Measurements from ENCODE around the gene DNAJC18.
"Not testable (repeated sequence)": the region's sequence is repeated elsewhere in the genome, so short reads cannot be mapped to it uniquely, and the experiment has no call there.

DNAJC18 gene

DNA sequence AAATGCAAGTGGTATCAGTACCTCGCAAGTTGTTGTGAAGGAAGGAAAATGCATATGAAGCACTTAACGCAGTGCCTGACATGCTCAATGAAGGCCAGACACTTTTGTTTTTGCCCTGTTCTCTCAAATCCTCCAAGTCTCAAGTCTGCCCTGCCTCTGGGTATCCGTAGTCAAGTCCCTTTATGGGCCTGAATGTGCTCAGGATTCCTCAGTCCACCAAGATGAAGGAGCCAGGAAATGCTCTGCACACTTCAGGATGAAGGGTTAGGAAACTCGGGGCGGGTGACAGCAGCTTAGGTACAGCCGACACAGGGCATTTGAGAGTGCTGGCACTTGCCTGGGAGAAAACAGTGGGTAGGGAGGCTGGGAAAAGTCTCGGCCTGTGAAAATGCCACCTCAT, 21.9 kb upstream of the DNAJC18 start:
- DNase-seq (ENCODE audit: low spot score): no peak

GRCh38 chr5:139460455-139460854, 21.1 kb upstream of the DNAJC18 start:
- no peak for DNase-seq (ENCODE audit: low spot score)

DNA sequence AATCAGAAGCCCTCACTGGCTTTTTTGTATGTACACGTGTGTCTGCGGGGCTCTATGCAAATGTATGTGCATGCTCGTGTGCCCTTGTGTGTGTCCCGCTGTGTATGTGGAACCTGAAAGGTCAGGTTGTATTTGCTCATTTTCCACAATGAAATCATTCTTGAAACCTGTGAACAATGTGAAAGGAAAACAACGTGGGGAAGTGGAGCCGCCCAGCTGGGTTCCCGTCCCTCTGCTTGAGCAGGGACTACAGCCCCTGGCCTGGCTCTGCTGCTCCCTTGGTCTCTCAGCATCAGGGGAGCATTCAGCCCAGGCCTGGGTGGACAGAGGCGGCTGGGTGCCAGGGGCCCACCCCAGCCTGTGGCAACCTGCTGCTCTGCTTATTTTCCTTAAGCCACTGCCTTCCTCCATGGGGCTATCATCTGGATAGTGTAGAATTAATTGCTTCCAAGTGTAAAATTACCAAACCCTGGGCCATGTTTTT, 20.2 kb upstream of the DNAJC18 start:
- peak; percentile 42 for DNase-seq (ENCODE audit: low spot score)

- peak; percentile 91 for DNase-seq (ENCODE audit: low spot score)
Observed at GRCh38 chr5:139458580-139459407, 19.5 kb upstream of the DNAJC18 start.

DNA sequence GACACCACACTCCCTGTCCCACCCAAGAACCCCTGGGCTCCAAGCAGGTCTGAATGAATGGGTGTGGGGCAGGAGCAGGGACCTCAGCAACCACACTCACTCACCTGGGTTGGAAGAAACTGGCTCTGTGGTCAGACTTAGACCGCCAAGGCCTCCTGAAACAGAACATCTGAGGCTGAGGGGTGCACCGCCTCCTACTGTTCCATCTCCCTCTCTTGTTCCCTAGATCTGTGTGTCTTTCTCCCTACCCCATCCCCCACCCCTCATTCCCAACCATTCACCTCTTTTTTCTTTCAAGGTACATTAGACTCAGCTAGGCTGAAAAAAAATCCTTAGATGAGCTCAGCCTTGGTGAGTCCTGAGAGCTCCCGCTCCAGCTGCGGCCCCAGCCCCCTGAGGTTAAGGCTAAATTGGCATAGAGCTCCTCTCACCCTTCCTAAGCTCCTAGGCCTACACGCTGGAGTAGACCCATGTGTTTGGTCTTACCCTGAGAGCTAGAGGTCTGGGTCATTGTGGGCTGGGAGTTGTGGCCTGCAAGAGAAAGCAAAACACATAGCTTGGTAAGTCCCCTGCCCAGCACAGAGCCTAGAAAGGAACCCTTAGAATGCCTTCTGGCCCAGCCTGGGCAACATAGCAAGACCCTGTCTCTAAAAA, 18.5 kb upstream of the DNAJC18 start:
- DNase-seq (ENCODE audit: low spot score): no peak

DNA sequence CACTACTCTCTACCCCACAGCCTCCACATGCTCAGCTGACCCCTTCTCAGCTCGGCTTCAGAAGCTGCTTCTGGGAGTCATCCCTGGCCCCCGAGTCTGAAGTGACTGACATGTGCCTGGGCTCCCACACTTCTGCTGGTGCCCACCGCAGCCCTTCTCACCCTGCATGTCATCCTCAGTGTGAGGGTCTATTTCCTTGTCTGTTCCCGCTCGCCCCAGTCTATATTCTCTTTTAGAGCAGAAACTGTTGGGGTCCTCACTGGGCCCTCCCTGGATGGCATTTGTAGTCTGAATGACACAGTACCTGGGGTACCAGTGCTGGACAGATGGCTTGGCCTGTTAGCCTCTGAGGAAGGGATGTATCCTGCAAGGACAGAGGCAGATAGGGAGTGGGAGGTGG, 17.9 kb upstream of the DNAJC18 start:
- DNase-seq (ENCODE audit: low spot score): no peak

DNA sequence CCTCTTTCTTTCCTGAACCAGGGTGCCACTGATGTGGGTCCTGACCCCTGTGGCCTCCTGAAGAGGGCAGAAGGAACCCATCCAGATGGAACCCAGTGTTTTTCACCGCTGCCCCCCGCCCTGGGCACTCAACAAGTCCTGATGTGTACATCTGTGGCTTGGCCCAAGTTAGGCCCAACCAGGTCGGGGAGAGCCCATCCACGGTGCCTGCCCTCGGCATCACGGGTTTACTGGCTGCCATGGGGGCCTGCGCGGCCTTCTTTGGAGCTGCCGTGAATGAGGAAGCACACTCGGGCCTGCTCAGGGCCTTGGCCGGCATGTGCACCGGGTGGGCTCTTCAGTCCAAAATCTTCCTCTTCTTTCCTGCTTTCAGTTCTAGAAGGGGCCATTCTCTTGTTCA, 17.5 kb upstream of the DNAJC18 start:
- DNase-seq (ENCODE audit: low spot score): no peak

DNA sequence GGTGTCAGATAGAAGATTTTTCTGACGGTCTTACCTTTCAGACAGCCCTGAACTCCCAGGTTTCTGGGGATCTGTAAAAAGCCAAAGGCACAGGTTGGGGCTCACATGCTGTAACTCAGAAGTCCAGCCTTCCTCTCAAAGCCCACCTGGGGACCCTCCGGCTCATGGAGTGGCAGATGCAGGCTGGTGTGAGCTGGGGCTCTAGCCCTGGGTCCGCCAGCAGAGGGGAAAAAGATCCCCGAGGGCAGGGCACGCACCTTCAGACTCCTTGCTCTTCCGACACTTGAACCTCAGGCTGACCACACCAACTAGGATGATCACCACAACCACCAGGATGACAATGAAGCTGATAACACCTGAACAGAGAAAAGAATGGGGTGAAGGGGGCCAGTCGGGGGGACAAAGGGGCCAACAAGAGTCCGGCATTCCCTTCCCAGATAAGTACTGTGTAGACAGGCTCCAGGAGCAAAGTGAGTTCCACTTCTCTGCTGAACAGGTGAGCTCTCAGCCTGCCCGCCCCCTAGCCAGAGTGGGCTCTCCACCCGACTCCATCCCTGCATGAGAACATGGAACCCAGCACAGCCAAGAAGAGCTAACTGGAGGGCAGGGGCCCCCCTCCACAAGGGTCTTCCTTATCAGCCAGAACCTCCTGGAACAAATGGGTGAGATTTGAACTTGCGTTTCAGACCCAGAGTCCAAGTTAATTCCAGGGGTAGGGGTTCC, 15.4 kb upstream of the DNAJC18 start:
- DNase-seq (ENCODE audit: low spot score): no peak

DNA sequence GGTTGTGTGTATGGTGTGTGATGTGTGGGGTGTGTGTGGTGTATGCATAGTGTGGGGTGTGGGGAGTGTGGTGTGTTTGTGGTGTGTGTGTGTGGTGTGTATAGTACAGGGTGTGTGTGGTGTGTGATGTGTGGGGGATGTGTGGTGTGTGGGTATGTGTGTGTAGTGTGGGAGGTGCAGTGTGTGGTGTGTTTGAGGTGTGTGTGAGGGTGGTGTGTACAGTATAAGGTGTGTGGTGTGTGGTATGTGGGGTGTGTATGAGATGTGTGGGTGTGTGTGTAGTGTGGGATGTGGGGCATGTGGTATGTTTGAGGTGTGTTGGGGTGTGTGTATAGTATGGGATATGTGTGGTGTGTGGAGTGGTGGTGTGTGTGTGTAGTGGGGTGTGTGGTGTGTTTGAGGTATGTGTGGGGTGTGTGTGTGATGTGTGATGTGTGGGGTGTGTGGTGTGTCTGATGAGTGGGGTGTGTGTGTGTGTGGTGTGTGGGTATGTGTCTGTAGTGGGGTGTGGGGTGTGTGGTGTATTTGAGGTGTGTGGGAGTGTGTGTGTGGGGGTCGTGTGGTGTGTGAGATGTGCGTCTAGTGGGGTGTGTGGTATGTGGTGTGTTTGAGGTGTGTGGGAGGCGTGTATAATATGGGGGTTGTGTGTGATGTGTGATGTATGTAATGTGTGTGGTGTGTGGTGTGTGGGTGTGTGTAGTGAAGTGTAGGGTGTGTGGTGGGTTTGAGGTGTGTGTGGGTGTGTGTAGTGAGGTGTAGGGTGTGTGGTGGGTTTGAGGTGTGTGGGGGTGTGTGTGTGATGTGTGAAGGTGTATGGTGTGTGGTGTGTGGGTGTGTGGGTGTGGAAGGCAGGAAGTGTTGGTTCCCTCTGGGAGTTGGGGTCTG, 14.6 kb upstream of the DNAJC18 start:
- DNase-seq (ENCODE audit: low spot score): no peak

GRCh38 chr5:139451878-139452660, 12.7 kb upstream of the DNAJC18 start:
- no peak for DNase-seq (ENCODE audit: low spot score)

- no peak for DNase-seq (ENCODE audit: low spot score)
Observed at GRCh38 chr5:139451176-139451575, 11.9 kb upstream of the DNAJC18 start.

DNA sequence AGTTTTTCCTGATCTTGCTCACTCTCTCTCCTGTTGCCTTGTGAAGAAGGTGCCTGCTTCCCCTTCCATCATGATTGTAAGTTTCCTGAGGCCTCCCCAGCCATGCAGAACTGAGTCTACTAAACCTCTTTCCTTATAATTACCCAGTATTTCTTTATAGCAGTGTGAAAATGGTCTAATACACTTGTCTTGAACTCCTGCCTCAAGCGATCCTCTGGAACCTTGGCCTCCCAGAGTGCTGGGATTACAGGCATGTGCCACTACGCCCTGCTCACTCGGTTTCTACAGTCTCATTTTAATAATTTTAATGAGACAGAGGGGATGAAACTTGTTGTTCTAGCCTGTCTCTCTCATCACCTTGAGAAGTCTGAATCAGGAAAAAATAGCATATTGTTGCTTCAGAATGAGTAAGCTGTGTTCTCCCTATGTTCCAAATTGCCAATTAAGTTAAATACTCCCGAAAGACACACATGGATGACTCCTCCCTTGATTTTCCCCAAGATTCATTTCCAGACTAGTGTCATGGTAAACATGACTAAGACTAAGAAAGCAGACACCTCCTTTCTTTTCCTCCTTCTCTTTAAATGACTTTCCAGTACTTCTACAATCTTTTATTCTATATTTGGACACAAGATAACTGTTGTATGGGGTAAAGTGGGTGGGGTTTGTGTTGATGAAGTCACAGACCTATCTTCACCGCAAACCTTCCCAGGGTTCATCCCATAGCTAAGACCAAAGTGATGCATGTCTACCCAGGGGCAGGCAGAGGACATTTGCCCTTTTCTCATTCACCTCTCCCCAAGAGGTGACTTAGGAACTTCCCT, 7.8 kb upstream of the DNAJC18 start:
- no peak for DNase-seq (ENCODE audit: low spot score)

DNA sequence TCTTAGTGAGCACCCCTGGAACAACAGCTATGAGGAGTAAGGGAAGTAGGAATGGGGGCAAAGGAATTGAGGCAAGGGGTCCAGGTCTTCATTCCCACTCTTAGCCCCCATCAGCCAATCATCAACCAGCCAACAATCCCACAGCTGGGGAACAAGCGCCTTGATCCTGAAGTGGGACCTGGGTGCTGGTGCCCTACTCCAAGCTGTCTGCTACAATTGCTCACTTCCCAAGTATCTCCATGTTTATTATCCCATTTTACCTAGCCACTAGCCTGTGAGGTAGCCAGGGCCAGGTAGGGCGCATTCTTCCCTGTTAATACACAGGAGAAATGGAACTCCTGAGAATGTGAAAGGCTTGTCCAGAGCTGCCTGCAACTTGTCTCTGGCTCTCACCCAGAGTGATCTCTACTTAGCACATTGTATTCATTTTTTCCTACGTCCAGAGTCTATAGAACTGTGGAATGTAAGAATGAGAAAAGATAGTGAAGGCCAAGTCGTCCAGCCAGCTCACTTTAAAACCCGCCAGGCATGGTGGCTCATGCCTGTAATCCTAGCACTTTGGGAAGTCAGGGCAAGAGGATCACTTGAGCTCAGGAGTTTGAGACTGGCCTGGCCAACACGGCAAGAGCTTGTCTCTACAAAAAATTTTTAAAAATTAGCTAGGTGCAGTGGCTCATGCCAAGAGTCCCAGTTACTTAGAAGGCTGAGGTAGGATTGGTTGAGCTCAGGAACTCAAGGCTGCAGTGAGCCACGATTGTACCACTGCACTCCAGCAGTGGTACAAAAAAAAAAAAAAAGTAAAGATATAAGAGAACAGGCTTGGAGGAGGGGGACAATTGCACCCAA, 6.2 kb upstream of the DNAJC18 start:
- DNase-seq (ENCODE audit: low spot score): no peak

DNA sequence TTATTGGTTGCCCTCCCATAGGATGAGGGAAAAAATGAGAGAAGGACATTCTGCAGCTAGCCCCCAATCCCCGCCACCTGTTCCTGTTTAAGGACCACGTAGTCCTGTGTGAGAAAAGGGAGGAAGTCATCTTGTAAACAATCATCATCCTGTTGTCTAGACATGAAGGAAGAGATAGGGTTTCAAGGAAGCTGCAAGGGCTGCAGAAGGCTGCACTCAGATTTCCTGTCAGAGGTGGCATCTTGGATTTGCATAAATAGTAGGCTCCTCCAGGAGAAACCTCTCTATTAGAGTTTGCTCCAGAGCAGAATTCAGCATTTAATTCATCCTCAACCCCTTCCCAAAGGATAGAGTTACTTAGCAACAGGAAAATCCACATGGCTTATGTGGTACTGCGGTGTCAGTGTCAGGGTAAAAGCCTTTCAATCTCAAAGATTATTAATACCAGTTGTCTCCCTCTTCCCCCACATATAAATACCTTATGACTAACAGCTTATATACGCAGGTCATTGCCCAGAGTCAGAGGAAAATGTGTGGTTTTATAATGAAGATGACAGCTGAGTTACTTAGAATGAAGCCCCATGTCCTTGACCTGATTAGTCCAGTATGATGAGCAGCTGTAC, 4.6 kb upstream of the DNAJC18 start:
- DNase-seq (ENCODE audit: low spot score): peak; percentile 94

DNA sequence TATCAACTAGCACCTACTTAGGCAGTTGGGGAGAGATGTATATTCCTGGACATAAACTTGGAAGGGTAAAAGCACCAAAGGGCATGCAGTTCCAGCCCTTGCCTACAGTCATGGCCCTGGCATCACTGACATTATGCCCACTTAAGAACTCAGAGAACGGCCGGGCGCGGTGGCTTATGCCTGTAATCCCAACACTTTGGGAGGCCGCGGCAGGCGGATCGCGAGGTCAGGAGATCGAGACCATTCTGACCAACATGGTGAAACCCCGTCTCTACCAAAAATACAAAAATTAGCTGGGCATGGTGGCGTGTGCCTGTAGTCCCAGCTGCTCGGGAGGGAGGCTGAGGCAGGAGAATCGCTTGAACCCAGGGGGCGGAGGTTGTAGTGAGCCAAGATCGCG, 1.1 kb upstream of the DNAJC18 start:
- DNase-seq (ENCODE audit: low spot score): not testable (repeated sequence)

DNA sequence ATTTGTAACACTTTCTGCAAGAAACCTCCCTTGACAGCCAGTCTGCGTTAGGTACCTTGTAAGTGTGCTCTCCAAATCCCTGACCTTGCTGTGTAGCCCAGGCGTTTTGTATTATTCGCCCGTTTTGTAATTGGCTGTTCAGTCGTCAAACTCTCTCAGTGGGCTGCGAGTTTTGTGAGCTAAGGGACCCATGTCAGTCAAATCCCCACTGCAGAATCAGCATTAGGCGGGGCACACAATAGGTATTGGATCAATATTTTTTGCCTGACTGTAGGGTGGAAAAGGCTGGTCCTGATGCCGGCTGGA, 665 bp downstream of the DNAJC18 start:
- no peak for DNase-seq (ENCODE audit: low spot score)

- no peak for DNase-seq (ENCODE audit: low spot score)
Observed at GRCh38 chr5:139435676-139436075, 3.6 kb downstream of the DNAJC18 start.

DNA sequence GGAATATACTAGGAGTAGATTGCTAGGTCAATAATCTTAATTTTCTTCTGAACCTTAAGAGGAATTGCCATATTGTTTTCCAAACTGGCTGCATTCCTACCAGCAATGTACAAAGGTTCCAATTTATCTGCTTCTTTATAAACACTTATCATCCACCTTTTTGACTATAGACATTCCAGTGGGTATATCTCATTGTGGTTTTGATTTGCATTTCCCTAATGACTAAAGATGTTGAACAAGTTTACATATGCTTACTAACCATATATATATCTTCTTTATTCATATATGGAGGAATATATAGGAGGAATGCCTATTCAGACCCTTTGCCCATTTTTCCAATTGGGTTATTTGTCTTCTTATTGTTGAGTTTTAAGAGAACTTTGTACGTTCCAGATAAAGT, 7.6 kb downstream of the DNAJC18 start:
- DNase-seq (ENCODE audit: low spot score): no peak

- DNase-seq (ENCODE audit: low spot score): no peak
Observed at GRCh38 chr5:139430015-139430414, 9.3 kb downstream of the DNAJC18 start.
